WTC11 (cell line): ENCODE results near the gene ARHGAP4. TPM values are rescaled to one million over a fixed set of nuclear protein-coding genes. Genes with fewer than 3 reads are reported as not detected.

Experiments used
- ATAC-seq: fragments of 200-7000 bp; cut with Tn5 transposase; 2 replicates; pipeline ENCODE4 v1.10.0; 2021; ENCODE audit warnings: mild to moderate bottlenecking, moderate library complexity
- CTCF ChIA-PET: fragments of 300-600 bp; sonication (Branson Sonifier 250); formaldehyde crosslinking; loops from one replicate; lab custom pipeline; 2021; ENCODE audit warnings: antibody characterized with exemption; lab: Charles Lee
- POLR2A ChIA-PET: fragments of 350-600 bp; sonication (Branson Sonifier 250); formaldehyde crosslinking; loops from one replicate; lab custom pipeline; 2021; ENCODE audit warnings: antibody characterized with exemption; lab: Charles Lee
- DNase-seq: peaks from one replicate; pipeline ENCODE4 v3.0.0; 2021; ENCODE audit warnings: low spot score
- H3K27ac Mint-ChIP-seq: 2 replicates; pipeline ENCODE4 v1.8.0; 2021; ENCODE audit warnings: mixed read lengths
- H3K27me3 Mint-ChIP-seq: 2 replicates; pipeline ENCODE4 v1.8.0; 2021; ENCODE audit warnings: low read depth, mild to moderate bottlenecking, moderate library complexity, mixed read lengths
- H3K36me3 Mint-ChIP-seq: 2 replicates; pipeline ENCODE4 v1.8.0; 2021; ENCODE audit warnings: mixed read lengths
- H3K4me1 Mint-ChIP-seq: 2 replicates; pipeline ENCODE4 v1.8.0; 2022; ENCODE audit warnings: mixed read lengths
- H3K4me3 Mint-ChIP-seq: 2 replicates; pipeline ENCODE4 v1.8.0; 2021; ENCODE audit warnings: mild to moderate bottlenecking, moderate library complexity, mixed read lengths
- H3K9me3 Mint-ChIP-seq: 2 replicates; pipeline ENCODE4 v1.8.0; 2021; ENCODE audit warnings: mixed read lengths
- ATF1 ChIP-seq: sonication (generic); formaldehyde crosslinking; IDR thresholded peaks from 2 replicates; pipeline ENCODE4 v1.8.1; 2023; ENCODE audit warnings: mild to moderate bottlenecking, moderate library complexity, missing genetic modification reagents
- CBFB ChIP-seq: sonication (generic); formaldehyde crosslinking; IDR thresholded peaks from 2 replicates; pipeline ENCODE4 v1.8.1; 2022; ENCODE audit warnings: mild to moderate bottlenecking, low read depth, missing genetic modification reagents
- ESRRA ChIP-seq: sonication (generic); formaldehyde crosslinking; IDR thresholded peaks from 2 replicates; pipeline ENCODE4 v1.8.1; 2022; ENCODE audit warnings: mild to moderate bottlenecking, missing genetic modification reagents, borderline replicate concordance
- GABPB1 ChIP-seq: sonication (generic); formaldehyde crosslinking; IDR thresholded peaks from 2 replicates; pipeline ENCODE4 v1.8.1; 2023; ENCODE audit warnings: mild to moderate bottlenecking, missing genetic modification reagents
- HMGA2 ChIP-seq: fragments of 250-450 bp; sonication (Bioruptor Pico); IDR thresholded peaks from 2 replicates; pipeline ENCODE4 v1.4.0; 2021; ENCODE audit warnings: mild to moderate bottlenecking, moderate library complexity
- NFYB ChIP-seq: sonication (generic); formaldehyde crosslinking; conservative IDR thresholded peaks from 2 replicates; pipeline ENCODE4 v1.8.0; 2022; ENCODE audit warnings: low read depth, missing genetic modification reagents
- SMAD3 ChIP-seq: sonication (generic); formaldehyde crosslinking; IDR thresholded peaks from 2 replicates; pipeline ENCODE4 v1.8.0; 2022; ENCODE audit warnings: missing genetic modification reagents, mild to moderate bottlenecking, borderline replicate concordance
- ZNF263 ChIP-seq: sonication (generic); formaldehyde crosslinking; IDR thresholded peaks from 2 replicates; pipeline ENCODE4 v1.8.1; 2022; ENCODE audit warnings: low read depth, mild to moderate bottlenecking, moderate library complexity, missing genetic modification reagents
- ZNF416 ChIP-seq: fragments of 250-450 bp; sonication (Bioruptor Pico); IDR thresholded peaks from 2 replicates; pipeline ENCODE4 v1.9.0; 2021; ENCODE audit warnings: mild to moderate bottlenecking, inconsistent platforms
- ZNF423 ChIP-seq: fragments of 250-450 bp; sonication (Bioruptor Pico); IDR thresholded peaks from 2 replicates; pipeline ENCODE4 v2.1.2; 2022; ENCODE audit warnings: mild to moderate bottlenecking, moderate library complexity
- ZNF671 ChIP-seq: fragments of 250-450 bp; sonication (Bioruptor Pico); IDR thresholded peaks from 2 replicates; pipeline ENCODE4 v1.8.0; 2021; ENCODE audit warnings: mild to moderate bottlenecking
- total RNA-seq: library from RNA; stranded (reverse); gene quantifications from 3 replicates; pipeline ENCODE4 v1.2.3, GENCODE V29; 2021
- TF ChIP-seq, protein P1 (sequence below): sonication (generic); formaldehyde crosslinking; IDR thresholded peaks from 2 replicates; pipeline ENCODE4 v1.8.1; 2022; ENCODE audit warnings: missing genetic modification reagents, borderline replicate concordance
- TF ChIP-seq, protein P2 (sequence below): sonication (generic); formaldehyde crosslinking; IDR thresholded peaks from 2 replicates; pipeline ENCODE4 v1.8.1; 2023; ENCODE audit warnings: mild to moderate bottlenecking, missing genetic modification reagents, moderate library complexity
- TF ChIP-seq, protein P3 (sequence below): sonication (generic); formaldehyde crosslinking; IDR thresholded peaks from 2 replicates; pipeline ENCODE4 v1.8.0; 2022; ENCODE audit warnings: missing genetic modification reagents
- TF ChIP-seq, protein P4 (sequence below): sonication (generic); formaldehyde crosslinking; IDR thresholded peaks from 2 replicates; pipeline ENCODE4 v1.8.0; 2022; ENCODE audit warnings: mild to moderate bottlenecking, missing genetic modification reagents

Gene ARHGAP4
- total RNA-seq, 1 experiment from 2014 or later = 52.1 TPM

DNA sequence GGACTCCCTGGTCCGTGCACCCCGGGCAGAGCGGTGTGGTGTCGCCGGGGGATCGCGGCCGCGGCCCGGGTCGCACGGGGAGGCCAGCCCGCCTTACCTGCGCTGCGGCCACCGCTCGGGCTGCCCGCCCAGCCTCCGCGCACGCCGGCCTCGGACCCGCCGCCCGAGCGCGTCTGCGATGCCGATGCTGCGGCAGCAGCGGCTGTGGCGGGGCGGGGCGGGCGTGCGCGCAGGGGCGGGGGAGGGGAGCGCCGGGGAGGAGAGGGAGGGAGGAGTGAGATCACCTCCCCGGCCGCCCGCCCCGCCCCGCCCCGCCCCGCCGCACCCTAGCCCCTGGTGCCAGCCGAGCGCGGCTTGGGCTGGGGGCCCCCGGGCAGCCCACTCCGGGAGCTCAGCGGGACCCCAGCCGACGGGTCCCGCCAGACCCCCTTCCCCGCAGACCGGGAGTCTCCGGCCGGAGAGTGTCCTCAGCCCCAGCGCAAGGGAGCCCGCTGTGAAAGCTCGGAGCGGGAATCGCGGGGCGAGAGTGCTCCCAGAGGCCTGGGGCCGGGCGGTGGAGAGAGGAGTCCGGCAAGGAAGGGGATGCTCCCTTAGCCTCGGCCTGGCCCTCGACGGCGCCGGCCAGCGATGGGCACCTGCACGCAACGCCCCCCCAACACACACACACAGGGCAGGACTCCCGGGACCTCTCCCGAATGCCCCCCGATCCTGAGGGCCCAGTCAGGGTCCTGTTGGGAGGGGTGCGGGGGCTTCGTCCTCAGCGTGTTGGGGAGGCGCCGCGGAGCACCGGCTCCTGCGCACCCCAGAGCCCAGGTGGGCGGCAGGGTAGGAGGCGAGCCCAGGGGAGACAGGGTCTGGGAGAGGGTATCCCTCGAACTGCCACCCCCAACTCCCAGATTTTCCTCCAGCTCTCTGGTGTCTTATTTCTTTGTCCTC, 39.8 kb downstream of the ARHGAP4 start, which contains the start of gene L1CAM:
TSS of gene L1CAM (minus strand) at position 206 of the 936 bp plus-strand sequence. CDS start 10,337 bp downstream, outside the sequence.
- no peak for TF ChIP-seq HMGA2 (CRISPR knock-in tag)
- TF ChIP-seq, protein P1, sequence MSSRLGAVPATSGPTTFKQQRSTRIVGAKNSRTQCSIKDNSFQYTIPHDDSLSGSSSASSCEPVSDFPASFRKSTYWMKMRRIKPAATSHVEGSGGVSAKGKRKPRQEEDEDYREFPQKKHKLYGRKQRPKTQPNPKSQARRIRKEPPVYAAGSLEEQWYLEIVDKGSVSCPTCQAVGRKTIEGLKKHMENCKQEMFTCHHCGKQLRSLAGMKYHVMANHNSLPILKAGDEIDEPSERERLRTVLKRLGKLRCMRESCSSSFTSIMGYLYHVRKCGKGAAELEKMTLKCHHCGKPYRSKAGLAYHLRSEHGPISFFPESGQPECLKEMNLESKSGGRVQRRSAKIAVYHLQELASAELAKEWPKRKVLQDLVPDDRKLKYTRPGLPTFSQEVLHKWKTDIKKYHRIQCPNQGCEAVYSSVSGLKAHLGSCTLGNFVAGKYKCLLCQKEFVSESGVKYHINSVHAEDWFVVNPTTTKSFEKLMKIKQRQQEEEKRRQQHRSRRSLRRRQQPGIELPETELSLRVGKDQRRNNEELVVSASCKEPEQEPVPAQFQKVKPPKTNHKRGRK (CRISPR knock-in tag) = no peak
- no peak for TF ChIP-seq CBFB
- TF ChIP-seq GABPB1 (CRISPR knock-in tag) = no peak
- TF ChIP-seq ZNF416 (CRISPR knock-in tag) = no peak
- TF ChIP-seq, protein P2, sequence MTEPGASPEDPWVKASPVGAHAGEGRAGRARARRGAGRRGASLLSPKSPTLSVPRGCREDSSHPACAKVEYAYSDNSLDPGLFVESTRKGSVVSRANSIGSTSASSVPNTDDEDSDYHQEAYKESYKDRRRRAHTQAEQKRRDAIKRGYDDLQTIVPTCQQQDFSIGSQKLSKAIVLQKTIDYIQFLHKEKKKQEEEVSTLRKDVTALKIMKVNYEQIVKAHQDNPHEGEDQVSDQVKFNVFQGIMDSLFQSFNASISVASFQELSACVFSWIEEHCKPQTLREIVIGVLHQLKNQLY (CRISPR knock-in tag) = no peak
- TF ChIP-seq ATF1 (CRISPR knock-in tag) = no peak
- no peak; the same call in 1 of the 2 replicates for TF ChIP-seq ZNF423 (CRISPR knock-in tag)
- peak; percentile 95 for TF ChIP-seq ZNF263 (CRISPR knock-in tag)
- peak; percentile 19 for ATAC-seq
- H3K4me3 Mint-ChIP-seq = peak within 1 kb of the TSS; percentile 68
- CTCF ChIA-PET = interaction anchor here (0.9 to 2.9 kb wide), 8 partner anchors 11 to 217 kb away, joined by 3 to 15 read pairs (median 5); no protein-coding TSS in a partner anchor
- H3K4me1 Mint-ChIP-seq = peaks cover 24% of the 10 kb centered on the region
- H3K27me3 Mint-ChIP-seq = peaks cover 10% of the 10 kb centered on the region
- DNase-seq = peak; percentile 49
- H3K36me3 Mint-ChIP-seq = no peaks in the 10 kb centered on the region
- POLR2A ChIA-PET = interaction anchor here (0.6 to 1.5 kb wide), 4 partner anchors 23 to 237 kb away, joined by 3 to 5 read pairs (median 4); no protein-coding TSS in a partner anchor
- H3K9me3 Mint-ChIP-seq = no peaks in the 10 kb centered on the region
- H3K27ac Mint-ChIP-seq = no peak within 1 kb of the TSS

DNA sequence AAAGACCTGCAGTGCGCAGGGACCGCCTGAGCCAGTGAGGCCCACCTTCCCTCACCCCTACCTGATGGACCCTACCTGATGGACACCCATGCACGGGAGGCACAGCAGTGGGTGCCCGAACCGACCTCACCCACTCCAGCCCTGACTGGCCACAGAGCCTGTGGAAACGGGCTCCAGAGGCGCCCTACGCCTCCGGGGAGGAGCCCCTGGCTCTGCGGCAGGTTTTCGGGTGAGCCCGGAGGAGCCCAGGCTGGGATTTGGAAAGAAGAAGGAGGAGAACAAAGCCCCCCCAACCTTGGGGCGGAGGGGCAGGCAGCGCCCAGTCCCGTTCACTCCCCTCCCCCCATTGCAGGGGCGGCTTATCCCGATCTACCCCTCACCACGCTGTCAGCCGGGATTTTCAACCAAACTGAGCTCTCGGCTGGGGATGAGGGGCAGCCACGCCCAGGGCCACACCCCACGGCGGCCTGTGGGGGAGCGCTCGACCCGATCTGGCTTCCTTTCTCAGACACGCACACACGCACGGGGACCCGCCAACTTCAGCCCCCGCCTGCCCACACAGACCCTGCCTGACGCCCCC, 40.8 kb downstream of the ARHGAP4 start:
- no peak for TF ChIP-seq SMAD3 (CRISPR knock-in tag)
- TF ChIP-seq ESRRA = no peak
- TF ChIP-seq, protein P3, sequence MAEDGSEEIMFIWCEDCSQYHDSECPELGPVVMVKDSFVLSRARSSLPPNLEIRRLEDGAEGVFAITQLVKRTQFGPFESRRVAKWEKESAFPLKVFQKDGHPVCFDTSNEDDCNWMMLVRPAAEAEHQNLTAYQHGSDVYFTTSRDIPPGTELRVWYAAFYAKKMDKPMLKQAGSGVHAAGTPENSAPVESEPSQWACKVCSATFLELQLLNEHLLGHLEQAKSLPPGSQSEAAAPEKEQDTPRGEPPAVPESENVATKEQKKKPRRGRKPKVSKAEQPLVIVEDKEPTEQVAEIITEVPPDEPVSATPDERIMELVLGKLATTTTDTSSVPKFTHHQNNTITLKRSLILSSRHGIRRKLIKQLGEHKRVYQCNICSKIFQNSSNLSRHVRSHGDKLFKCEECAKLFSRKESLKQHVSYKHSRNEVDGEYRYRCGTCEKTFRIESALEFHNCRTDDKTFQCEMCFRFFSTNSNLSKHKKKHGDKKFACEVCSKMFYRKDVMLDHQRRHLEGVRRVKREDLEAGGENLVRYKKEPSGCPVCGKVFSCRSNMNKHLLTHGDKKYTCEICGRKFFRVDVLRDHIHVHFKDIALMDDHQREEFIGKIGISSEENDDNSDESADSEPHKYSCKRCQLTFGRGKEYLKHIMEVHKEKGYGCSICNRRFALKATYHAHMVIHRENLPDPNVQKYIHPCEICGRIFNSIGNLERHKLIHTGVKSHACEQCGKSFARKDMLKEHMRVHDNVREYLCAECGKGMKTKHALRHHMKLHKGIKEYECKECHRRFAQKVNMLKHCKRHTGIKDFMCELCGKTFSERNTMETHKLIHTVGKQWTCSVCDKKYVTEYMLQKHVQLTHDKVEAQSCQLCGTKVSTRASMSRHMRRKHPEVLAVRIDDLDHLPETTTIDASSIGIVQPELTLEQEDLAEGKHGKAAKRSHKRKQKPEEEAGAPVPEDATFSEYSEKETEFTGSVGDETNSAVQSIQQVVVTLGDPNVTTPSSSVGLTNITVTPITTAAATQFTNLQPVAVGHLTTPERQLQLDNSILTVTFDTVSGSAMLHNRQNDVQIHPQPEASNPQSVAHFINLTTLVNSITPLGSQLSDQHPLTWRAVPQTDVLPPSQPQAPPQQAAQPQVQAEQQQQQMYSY = peak; percentile 85
- TF ChIP-seq, protein P4, sequence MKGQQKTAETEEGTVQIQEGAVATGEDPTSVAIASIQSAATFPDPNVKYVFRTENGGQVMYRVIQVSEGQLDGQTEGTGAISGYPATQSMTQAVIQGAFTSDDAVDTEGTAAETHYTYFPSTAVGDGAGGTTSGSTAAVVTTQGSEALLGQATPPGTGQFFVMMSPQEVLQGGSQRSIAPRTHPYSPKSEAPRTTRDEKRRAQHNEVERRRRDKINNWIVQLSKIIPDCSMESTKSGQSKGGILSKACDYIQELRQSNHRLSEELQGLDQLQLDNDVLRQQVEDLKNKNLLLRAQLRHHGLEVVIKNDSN = no peak
- no peak for TF ChIP-seq ZNF671 (CRISPR knock-in tag)
- TF ChIP-seq NFYB (CRISPR knock-in tag) = no peak
- H3K36me3 Mint-ChIP-seq = no peaks in the 10 kb centered on the region
- POLR2A ChIA-PET = no interaction called here
- DNase-seq = no peak
- peak overlapping the region; percentile 65 for H3K4me3 Mint-ChIP-seq
- no peak overlapping the region for H3K27ac Mint-ChIP-seq
- ATAC-seq = no peak
- CTCF ChIA-PET = interaction anchor here (1.0 to 2.9 kb wide), 9 partner anchors 12 to 119 kb away, joined by 3 to 15 read pairs (median 4); partner anchors contain the start of genes ARHGAP4 and RENBP
- H3K9me3 Mint-ChIP-seq = no peaks in the 10 kb centered on the region
- H3K27me3 Mint-ChIP-seq = peaks cover 10% of the 10 kb centered on the region
- peaks cover 29% of the 10 kb centered on the region for H3K4me1 Mint-ChIP-seq
